Skin of body (tissue), 3 donors: Measurements from ENCODE around the gene CRADD. TPM values are rescaled to one million over a fixed set of nuclear protein-coding genes. Genes with fewer than 3 reads are reported as not detected.
A peak's percentile ranks its signal among the peaks of the same experiment; 100 is the strongest.
"Not testable (repeated sequence)": the region's sequence is repeated elsewhere in the genome, so short reads cannot be mapped to it uniquely, and the experiment has no call there.

ENCODE experiments used
- DNase-seq: peaks from one replicate; lab custom pipeline; 2025; lab: John Stamatoyannopoulos, UW
- small RNA-seq: library from RNA; depleted of rRNA; stranded (forward); fragments of <200 nt; gene quantifications from one replicate; pipeline ENCODE3, GENCODE V24; 2014; ENCODE audit warnings: low replicate concordance
- total RNA-seq: library from RNA; depleted of rRNA; stranded (reverse); fragments of >200 nt; gene quantifications from one replicate; pipeline ENCODE4 v1.2.3, GENCODE V29; 2014

The CRADD gene
- total RNA-seq, 1 donor from 2014 or later = 15.5 TPM

DNA sequence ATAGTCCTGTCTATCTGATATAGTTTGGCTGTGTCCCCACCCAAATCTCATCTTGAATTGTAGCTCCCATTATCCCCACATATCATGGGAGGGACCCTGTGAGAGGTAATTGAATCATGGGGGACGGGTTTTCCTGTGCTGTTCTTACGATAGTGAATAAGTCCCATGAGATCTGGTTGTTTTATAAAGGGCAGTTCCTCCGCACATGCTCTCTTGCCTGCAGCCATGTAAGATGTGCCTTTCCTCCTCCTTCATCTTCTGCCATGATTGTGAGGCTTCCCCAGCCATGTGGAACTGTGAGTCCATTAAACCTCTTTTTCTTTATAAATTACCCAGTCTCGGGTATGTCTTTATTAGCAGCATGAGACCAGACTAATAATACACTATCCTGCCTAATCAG lies 251.9 kb downstream of the CRADD start:
- DNase-seq = not testable (repeated sequence)

GRCh38 chr12:93937812-93938211 lies 260.6 kb downstream of the CRADD start:
- no peak for DNase-seq

GRCh38 chr12:93938317-93938716 lies 261.1 kb downstream of the CRADD start:
- no peak for DNase-seq

DNA sequence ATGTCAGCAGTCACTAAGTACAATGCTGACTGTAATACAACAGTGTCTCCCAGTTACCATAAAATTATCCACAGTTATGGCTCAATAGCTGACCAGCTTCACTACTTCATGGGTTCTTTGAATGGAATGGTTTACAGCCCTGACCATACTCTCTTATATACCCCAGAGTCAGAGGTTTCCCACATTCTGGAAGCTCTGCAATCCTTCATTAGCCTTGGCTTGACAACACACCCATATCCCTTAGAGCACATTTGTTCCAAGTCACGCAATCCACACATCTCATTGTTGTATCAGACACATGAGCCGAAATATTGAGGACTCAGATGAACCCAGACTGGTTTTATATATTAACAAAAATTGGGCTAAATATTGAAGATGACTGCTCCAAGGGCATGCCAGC lies 261.8 kb downstream of the CRADD start:
- peak; percentile 52 for DNase-seq

DNA sequence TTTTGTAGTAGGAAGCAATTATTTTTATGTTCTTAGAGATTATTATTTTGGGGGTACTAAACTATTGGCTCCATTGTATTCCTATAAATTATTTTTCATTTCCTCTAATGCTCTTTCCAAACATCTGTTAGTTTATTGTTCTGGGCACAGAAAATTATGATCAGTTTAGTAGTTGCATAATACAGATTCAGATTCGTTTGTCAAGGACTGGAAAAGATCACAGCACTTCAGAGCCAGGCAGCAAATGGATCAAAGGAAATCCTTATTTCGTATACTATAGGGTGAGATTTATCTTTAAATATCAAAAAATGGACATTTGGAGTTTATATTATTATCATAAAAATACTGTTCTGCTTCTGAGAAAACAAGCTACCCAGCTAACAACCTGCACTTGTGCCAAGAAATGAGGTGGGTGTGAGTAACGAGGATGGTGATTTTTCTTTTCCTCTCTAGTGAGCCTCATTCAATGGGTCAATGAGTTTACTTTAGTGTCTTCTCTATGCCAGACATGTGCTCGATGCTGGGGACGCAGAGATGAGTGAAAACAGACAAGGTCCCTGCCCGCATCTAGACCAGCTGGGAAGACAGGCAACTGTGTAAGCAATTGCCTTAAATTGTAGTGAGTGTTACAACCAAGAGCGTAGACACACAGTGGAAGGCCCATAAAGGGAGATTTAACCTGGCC lies 262.6 kb downstream of the CRADD start:
- DNase-seq = peak; percentile 80

DNA sequence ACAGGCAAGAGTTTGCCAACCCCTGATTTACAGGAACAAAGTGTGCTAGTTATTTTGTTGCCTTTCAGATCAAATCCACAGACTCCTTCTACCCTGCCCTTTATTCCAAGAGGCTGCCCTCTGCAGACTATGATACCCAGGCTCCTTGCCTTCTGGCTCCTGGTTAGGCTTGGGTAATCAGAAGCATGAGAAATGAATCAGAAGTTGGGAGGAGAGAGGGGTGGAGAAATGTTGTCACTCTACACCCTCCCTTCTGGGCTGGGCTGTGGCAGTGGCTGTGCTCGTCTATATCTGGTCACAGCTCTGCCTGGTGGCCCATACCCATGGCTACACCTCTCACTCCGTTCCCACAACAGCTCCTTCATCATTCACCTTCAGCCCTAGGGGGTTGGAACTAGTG lies 266.6 kb downstream of the CRADD start:
- DNase-seq = no peak

DNA sequence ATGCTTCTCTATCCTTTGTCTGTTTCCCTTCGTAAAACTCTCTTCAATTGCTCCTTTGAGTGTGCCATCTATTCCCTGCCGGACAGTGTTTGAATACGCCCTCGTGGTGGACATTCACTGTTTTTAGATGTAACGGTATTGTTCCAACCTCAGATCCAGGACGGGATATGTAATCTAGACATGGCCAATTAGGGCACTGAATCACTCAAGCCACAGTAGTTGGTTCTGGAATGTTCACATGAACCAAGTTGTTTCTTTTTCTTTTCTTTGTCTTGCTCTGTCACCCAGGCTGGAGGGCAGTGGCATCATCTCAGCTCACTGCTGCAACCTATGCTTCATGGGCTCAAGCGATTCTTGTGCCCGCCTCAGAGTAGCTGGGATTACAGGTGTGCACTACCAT lies 267.0 kb downstream of the CRADD start:
- DNase-seq = no peak

Small RNAs within 50 kb of the gene (small RNA-seq; reads per million reads assigned to genes)
- not detected for gene RN7SL630P

Other genes with a start within 250 kb of the CRADD start
- gene UBE2N, start 235.4 kb upstream of the CRADD start, total RNA-seq = 69.3 TPM
- 40.7 TPM for gene MRPL42, start 209.9 kb upstream of the CRADD start, total RNA-seq
- gene SOCS2, start 104.7 kb upstream of the CRADD start, total RNA-seq = 23.7 TPM